Thyroid gland (tissue), 4 donors: Measurements from ENCODE around the gene SPOUT1. TPM values are rescaled to one million over a fixed set of nuclear protein-coding genes. Genes with fewer than 3 reads are reported as not detected.

Source experiments
- DNase-seq, 2 donors: peaks; one replicate each; pipeline ENCODE4 v3.0.0-alpha.2; 2019
- H3K27ac ChIP-seq, 3 donors: fragments of 200-600 bp; sonication (generic); 1 replicate in 2 of 3; 2 replicates in 1 of 3; pipeline ENCODE4 v1.5.1; 2016 to 2019; ENCODE audit warnings: mild to moderate bottlenecking in 1 of 3, moderate library complexity in 1 of 3
- H3K27me3 ChIP-seq: fragments of 200-600 bp; sonication (generic); one replicate; pipeline ENCODE4 v1.5.1; 2019
- H3K36me3 ChIP-seq, 2 donors: fragments of 200-600 bp; sonication (generic); one replicate each; pipeline ENCODE4 v1.5.1; 2016 to 2019
- H3K4me1 ChIP-seq, 2 donors: fragments of 200-600 bp; sonication (generic); one replicate each; pipeline ENCODE4 v1.5.1; 2017 to 2019
- H3K4me3 ChIP-seq, 3 donors: fragments of 200-600 bp; sonication (generic); replicated peaks in 1 of 3; 1 replicate in 2 of 3; 2 replicates in 1 of 3; pipeline ENCODE4 v1.5.1; 2016; ENCODE audit warnings: mild to moderate bottlenecking in 1 of 3
- H3K9me3 ChIP-seq: fragments of 200-600 bp; sonication (generic); one replicate; pipeline ENCODE4 v1.5.1; 2017
- POLR2A ChIP-seq, 2 donors: fragments of 450-650 bp; IDR thresholded peaks; one replicate each; pipeline ENCODE4 v1.6.1; 2017; ENCODE audit warnings: antibody characterized with exemption in 2 of 2, mild to moderate bottlenecking in 2 of 2, moderate library complexity in 1 of 2
- WGBS, 2 donors: methylation state at CpG; one replicate each; pipeline ENCODE4 v1.1.5; 2017; 5-methylcytosine and 5-hydroxymethylcytosine counted together
- intact Hi-C: fragments of 100-400 bp; cut with DNase I; formaldehyde crosslinking; loops from one replicate; pipeline ENCODE4 v1.15.1; 2023
- total RNA-seq, 4 donors: library from RNA; depleted of rRNA; stranded (reverse); fragments of >200 nt; gene quantifications; one replicate each; pipeline ENCODE4 v1.2.3, GENCODE V29; 2016
- TF ChIP-seq, protein P1 (sequence below), 6 experiments: fragments of 200-600 bp in 3 of 6; fragments of 450-650 bp in 3 of 6; sonication (generic) in 3 of 6; IDR thresholded peaks; one replicate each; pipeline ENCODE4 v1.5.1; 2016 to 2019; ENCODE audit warnings: antibody characterized with exemption in 6 of 6, mild to moderate bottlenecking in 2 of 6, inconsistent platforms in 1 of 6, moderate library complexity in 1 of 6

Gene SPOUT1
- total RNA-seq, 4 donors from 2014 or later, result 16.7 to 38.4 (median 27.4) TPM

DNA sequence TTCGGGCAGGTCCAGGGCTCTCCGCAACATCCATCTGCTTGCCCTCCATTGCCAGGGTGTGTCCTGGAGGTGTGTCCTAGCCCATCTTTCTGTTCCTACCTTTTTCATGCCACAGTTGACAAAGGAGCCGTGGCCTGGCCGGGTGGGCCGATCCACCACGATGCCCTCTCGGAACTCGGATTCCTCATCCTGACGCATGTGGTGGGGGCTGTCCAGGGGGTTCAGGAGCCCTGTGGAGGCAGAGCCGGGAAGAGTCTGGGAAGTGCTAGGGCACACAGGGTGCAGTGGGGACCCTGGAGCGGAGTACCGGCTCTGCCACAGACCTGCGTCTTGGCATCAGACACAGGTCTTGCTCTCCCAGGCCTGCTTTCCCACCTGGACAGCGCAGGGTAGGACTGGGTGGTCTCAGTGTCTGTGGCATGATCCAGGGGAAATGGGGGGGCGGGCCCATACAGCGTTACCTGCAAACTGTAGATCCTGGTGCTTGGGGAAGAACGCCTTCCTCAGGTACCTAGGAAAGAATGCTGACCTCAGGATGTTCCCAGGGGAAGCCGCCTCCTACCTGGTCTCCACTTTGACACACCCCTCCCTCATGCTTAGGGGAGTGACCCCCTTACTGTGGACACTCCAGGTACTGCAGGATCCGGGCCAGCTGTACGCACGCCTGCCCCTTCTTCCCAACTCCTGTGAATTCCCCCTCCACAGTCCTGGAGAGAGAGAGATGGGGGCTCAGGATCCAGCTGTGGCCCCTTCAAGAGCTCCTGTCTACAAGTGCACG is 3.5 kb downstream of the SPOUT1 start:
- 90 to 94% methylated on average over 18 to 22 of the region's 22 CpGs for WGBS, 2 donors
- Histone ChIP-seq H3K9me3 (no peaks in the 10 kb centered on the region), H3K27me3 (no peaks in the 10 kb centered on the region), H3K4me1 (peaks cover 7 to 9% of the 10 kb centered on the region in 2 donors), H3K27ac (no peak overlapping the region), H3K36me3 (peaks cover 28 to 32% of the 10 kb centered on the region in 2 donors), H3K4me3 (no peak overlapping the region)
- no peak for DNase-seq
- TF ChIP-seq, protein P1, sequence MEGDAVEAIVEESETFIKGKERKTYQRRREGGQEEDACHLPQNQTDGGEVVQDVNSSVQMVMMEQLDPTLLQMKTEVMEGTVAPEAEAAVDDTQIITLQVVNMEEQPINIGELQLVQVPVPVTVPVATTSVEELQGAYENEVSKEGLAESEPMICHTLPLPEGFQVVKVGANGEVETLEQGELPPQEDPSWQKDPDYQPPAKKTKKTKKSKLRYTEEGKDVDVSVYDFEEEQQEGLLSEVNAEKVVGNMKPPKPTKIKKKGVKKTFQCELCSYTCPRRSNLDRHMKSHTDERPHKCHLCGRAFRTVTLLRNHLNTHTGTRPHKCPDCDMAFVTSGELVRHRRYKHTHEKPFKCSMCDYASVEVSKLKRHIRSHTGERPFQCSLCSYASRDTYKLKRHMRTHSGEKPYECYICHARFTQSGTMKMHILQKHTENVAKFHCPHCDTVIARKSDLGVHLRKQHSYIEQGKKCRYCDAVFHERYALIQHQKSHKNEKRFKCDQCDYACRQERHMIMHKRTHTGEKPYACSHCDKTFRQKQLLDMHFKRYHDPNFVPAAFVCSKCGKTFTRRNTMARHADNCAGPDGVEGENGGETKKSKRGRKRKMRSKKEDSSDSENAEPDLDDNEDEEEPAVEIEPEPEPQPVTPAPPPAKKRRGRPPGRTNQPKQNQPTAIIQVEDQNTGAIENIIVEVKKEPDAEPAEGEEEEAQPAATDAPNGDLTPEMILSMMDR (IDR thresholded peaks at IDR 0.05), result no peak
- no peak for TF ChIP-seq POLR2A (IDR thresholded peaks at IDR 0.05)
- intact Hi-C loops, result no loop called here

DNA sequence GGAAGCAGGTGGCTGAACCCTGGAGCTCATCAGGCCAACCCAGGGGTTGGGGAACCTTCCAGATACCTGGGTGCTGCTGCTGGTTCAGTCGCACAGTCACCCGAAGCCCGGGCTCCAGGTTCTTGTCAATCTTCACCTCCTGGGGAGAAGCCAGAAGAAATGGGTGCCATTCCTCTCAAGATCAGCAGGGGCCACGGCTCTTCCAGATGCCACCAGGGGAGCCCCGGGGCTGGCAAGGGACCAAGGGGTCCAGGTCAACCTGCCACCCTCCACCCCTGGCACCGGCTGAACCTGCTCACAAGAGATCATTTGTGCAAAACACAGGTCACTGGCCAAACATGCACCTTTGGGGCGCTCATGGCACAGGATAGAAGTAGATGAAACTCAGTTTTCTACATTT is 4.7 kb downstream of the SPOUT1 start:
- TF ChIP-seq, protein P1 (IDR thresholded peaks at IDR 0.05), result no peak
- H3K4me1 ChIP-seq, result peaks cover 8 to 9% of the 10 kb centered on the region in 2 donors
- H3K27ac ChIP-seq, result no peak overlapping the region
- H3K9me3 ChIP-seq, result no peaks in the 10 kb centered on the region
- H3K36me3 ChIP-seq, result peaks cover 28 to 32% of the 10 kb centered on the region in 2 donors
- H3K27me3 ChIP-seq, result no peaks in the 10 kb centered on the region
- WGBS, 2 donors, result 87 to 95% methylated on average over 7 of the region's 7 CpGs
- H3K4me3 ChIP-seq, result no peak overlapping the region
- no peak for DNase-seq
- intact Hi-C loops, result no loop called here

DNA sequence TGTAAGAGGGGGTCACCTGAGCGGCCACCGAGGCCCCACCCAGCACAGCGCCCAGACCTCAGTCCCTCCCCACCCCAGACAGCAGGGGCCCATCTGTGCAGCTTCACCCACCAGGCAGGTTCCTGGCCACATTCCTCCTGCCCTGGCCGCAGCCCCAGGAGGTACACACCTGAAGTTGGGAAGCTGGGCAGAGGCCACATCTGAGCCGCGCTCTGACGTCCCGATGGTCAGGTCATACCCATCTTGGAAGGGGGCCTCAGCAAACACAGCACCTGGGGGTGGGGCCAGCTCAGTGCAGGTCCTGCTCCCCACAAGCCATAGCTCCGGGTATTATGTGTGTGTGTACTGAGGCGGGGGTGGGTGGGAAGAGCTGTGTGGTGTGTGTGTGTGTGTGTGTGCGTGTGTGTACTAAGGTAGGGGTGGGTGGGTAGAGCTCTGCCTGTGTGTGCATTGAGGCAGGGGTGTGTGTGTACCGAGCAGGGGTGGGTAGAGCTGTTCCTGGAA is 5.6 kb downstream of the SPOUT1 start:
- no peak for TF ChIP-seq POLR2A (IDR thresholded peaks at IDR 0.05)
- TF ChIP-seq, protein P1 (IDR thresholded peaks at IDR 0.05), result no peak
- DNase-seq, result no peak
- H3K36me3 ChIP-seq, result peaks cover 28 to 32% of the 10 kb centered on the region in 2 donors
- H3K27ac ChIP-seq, result no peak overlapping the region
- H3K27me3 ChIP-seq, result no peaks in the 10 kb centered on the region
- H3K4me3 ChIP-seq, result no peak overlapping the region
- peaks cover 14% of the 10 kb centered on the region in 2 donors for H3K4me1 ChIP-seq
- no peaks in the 10 kb centered on the region for H3K9me3 ChIP-seq
- 66 to 93% methylated on average over 4 to 10 of the region's 12 CpGs for WGBS, 2 donors
- intact Hi-C loops, result no loop called here

DNA sequence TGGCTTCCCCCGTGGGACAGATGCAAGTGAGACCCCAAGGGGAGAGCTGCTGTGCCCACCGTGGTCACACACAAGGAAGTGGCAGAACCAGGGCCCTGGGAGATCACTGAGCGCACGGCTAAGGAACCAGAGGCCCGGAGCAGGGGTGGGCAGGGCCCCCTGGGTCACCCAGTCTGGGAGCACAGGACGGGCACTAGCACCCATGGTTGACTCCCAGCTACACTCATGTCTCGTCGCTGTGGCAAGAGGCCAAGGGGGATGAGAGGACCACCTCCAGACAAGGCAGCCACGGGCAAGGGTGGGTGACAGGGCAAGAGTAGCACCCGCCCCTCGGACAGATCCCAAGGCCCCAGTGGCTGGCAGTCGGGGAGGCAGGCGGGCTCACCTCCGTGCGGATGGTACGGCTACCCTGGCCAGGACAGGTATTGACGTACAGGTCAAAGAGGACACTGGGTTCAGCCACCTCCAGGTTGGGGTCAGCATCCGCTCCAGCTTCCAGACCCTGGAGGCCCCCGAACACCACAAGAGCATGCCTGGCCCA is 6.2 kb downstream of the SPOUT1 start:
- WGBS, 2 donors, result 90 to 93% methylated on average over 17 of the region's 19 CpGs

More for the DNA sequence above, 6.2 kb downstream of the SPOUT1 start:
- DNase-seq, result no peak
- peaks cover 28 to 32% of the 10 kb centered on the region in 2 donors for H3K36me3 ChIP-seq
- no peak overlapping the region for H3K4me3 ChIP-seq
- intact Hi-C loops, result no loop called here
- no peaks in the 10 kb centered on the region for H3K27me3 ChIP-seq
- H3K27ac ChIP-seq, result no peak overlapping the region
- H3K4me1 ChIP-seq, result peaks cover 9% of the 10 kb centered on the region in 2 donors
- TF ChIP-seq, protein P1 (IDR thresholded peaks at IDR 0.05), result no peak
- no peak for TF ChIP-seq POLR2A (IDR thresholded peaks at IDR 0.05)
- H3K9me3 ChIP-seq, result no peaks in the 10 kb centered on the region
